ENCODE measurements around the gene YARS2. TPM values are rescaled to one million over a fixed set of nuclear protein-coding genes. Genes with fewer than 3 reads are reported as not detected.

YARS2 gene
- total RNA-seq, 1 experiment from 2014 or later: 41.4 TPM

DNA sequence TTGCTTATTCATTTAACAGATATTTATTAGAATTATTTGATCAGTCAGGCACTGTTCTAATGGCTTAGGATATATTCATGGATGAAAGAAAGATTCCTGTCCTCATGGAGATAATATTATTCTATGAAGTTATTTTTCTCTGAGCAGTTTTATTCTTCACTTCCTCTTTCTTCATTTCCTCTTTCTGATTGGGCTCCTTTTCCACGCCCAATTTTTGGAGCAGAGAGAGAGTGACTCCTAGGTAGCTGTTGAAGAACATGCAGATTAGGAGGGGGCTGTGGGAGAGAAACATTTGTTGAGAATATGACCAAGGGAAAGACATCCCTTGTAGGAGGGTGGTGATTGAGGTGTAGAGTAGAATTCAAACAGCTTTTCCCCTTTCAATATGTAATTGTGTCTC is 6.0 kb upstream of the YARS2 start:
- Mint-ChIP-seq H3K4me1 (peaks cover 1 to 2% of the 10 kb centered on the region in 2 experiments; a peak in 3 of 4 replicates), H3K27me3 (ENCODE audit: low read depth) (peaks cover 2% of the 10 kb centered on the region; the same call in 1 of the 2 replicates), H3K27ac (no peak overlapping the region), H3K4me3 (no peak overlapping the region), H3K36me3 (ENCODE audit: insufficient read depth in 1 of 3, low read depth in 3 of 3) (no peaks in the 10 kb centered on the region), H3K9me3 (no peaks in the 10 kb centered on the region)
- Histone ChIP-seq H3K9me3 (ENCODE audit: control insufficient read depth, low read depth, low read length) (no peaks in the 10 kb centered on the region), H3K9ac (ENCODE audit: extremely low read depth, insufficient read length, low read length) (no peak overlapping the region), H4K91ac (ENCODE audit: insufficient read length, low read depth, low read length) (no peak overlapping the region), H3K79me1 (ENCODE audit: insufficient read depth, low read depth, low read length, poor library complexity, severe bottlenecking) (no peaks in the 10 kb centered on the region), H2BK20ac (ENCODE audit: low read depth, low read length, poor library complexity, severe bottlenecking) (no peak overlapping the region), H3K4ac (ENCODE audit: low read depth, low read length) (no peak overlapping the region), H4K20me1 (ENCODE audit: control insufficient read depth, insufficient read depth, insufficient read length) (no peaks in the 10 kb centered on the region), H2BK12ac (ENCODE audit: insufficient read length, low read depth, low read length) (no peak overlapping the region), H2BK5ac (ENCODE audit: insufficient read length, low read length) (no peak overlapping the region), H2AK5ac (ENCODE audit: insufficient read length, low read length) (no peak overlapping the region), H3K4me2 (ENCODE audit: insufficient read depth, insufficient read length, low read length) (no peak overlapping the region), H3K23me2 (ENCODE audit: insufficient read length, low read depth, low read length, poor library complexity, severe bottlenecking) (no peaks in the 10 kb centered on the region), H4K5ac (ENCODE audit: insufficient read length, low read depth, low read length) (no peak overlapping the region), H2BK15ac (ENCODE audit: low read depth, low read length) (no peak overlapping the region), H4K8ac (replicated peaks; ENCODE audit: insufficient read length, low read depth, low read length) (no peak overlapping the region), H2AFZ (ENCODE audit: low read length) (no peak overlapping the region), H3T11ph (ENCODE audit: low read length) (no peak overlapping the region), H3K4me1 (ENCODE audit: insufficient read depth, low read length) (no peaks in the 10 kb centered on the region), H3K27ac (ENCODE audit: insufficient read length, low read depth, low read length) (no peak overlapping the region), H3K18ac (ENCODE audit: insufficient read length, low read depth, low read length) (no peak overlapping the region), H2BK120ac (ENCODE audit: low read depth, low read length, poor library complexity, severe bottlenecking) (no peak overlapping the region), H3K23ac (ENCODE audit: insufficient read length, low read depth, low read length) (no peak overlapping the region), H3K56ac (ENCODE audit: insufficient read length, low read depth, low read length) (no peak overlapping the region), H3K79me2 (ENCODE audit: insufficient read depth, low read length) (no peaks in the 10 kb centered on the region), H3K27me3 (ENCODE audit: insufficient read depth, low read length) (no peaks in the 10 kb centered on the region), H3K14ac (ENCODE audit: insufficient read depth, low read length) (no peak overlapping the region)
- WGBS (ENCODE audit: extremely low coverage, insufficient read length, low lambda C conversion rate): no CpG with 5 or more reads among the region's 1 CpG
- DNase-seq: no peak
- no peak for TF ChIP-seq CTCF (conservative IDR thresholded peaks at IDR 0.05)
